NCI-H82 (cell line): ENCODE data around the gene ZNF226.
"Not testable (repeated sequence)": the region's sequence is repeated elsewhere in the genome, so short reads cannot be mapped to it uniquely, and the experiment has no call there.

Experiments
- DNase-seq: peaks from one replicate; lab custom pipeline; 2025; lab: John Stamatoyannopoulos, UW

ZNF226 gene

DNA sequence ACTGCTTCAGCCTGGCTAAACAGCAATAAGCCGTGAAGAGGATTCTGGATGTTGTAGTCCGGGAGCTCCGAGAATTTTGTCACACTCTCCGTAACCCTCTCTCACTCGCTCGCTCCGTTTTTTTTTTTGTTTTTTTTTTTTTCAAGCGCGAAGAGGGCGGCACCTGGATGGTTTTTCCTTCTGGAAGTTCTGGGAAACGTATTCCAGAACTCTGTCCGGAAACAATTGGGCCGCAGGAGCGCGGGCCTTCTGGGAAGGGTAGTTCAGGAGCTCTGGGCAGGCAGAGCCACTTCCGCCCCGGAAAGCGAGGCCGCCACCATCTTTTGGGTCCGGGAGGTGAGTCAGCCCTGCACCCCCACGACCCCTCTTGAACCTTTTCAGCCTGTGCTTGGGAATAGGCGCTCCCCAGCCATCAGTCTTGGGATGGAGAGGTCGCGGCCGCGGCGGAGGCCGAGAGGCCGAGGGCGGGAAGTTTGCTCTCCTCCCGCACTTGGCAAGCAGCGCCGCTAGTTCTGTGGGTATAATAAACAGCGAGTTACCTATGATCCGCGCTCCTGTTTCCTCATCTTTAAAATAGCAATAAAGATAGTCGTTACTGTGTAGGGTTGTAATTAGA, 47.5 kb downstream of the ZNF226 start, which contains the start of gene ZNF227:
TSS of gene ZNF227 (plus strand) at position 283 of the 616 bp plus-strand sequence. CDS start 5,261 bp downstream, outside the sequence.
- DNase-seq, result peak; percentile 96

DNA sequence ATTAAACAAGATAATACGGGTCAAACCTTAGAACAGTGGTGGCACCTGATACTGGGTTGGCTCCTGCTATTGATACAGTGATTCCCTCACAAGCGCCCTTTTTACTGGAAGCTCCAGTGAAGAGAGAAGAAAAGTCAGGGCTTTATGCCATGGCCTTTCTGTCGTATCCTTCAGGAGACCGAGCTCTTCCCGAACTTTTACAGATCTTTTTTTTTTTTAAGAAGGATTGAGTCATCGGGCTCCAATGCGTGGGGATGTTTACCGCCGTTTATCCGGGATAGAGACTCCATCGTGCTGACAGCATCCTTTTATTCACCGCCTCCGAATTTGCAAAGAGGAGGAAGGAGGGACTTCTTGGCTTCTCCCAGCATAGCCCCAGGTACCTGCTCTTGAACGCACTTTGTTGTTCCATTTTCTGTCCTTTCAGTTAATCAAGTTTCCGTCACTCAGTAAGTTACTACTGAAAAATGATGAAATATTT, 48.0 kb downstream of the ZNF226 start:
- DNase-seq, result peak; percentile 46

DNA sequence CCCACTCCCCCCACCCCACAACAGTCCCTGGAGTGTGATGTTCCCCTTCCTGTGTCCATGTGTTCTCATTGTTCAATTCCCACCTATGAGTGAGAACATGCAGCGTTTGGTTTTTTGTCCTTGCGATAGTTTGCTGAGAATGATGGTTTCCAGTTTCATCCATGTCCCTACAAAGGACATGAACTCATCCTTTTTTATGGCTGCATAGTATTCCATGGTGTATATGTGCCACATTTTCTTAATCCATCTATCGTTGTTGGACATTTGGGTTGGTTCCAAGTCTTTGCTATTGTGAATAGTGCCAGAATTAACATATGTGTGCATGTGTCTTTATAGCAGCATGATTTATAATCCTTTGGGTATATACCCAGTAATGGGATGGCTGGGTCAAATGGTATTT, 55.0 kb downstream of the ZNF226 start:
- not testable (repeated sequence) for DNase-seq

DNA sequence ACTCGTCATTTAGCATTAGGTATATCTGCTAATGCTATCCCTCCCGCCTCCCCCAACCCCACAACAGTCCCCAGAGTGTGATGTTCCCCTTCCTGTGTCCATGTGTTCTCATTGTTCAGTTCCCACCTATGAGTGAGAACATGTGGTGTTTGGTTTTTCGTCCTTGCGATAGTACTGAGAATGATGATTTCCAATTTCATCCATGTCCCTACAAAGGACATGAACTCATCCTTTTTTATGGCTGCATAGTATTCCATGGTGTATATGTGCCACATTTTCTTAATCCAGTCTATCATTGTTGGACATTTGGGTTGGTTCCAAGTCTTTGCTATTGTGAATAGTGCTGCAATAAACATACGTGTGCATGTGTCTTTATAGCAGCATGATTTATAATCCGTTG, 55.9 kb downstream of the ZNF226 start:
- not testable (repeated sequence) for DNase-seq

DNA sequence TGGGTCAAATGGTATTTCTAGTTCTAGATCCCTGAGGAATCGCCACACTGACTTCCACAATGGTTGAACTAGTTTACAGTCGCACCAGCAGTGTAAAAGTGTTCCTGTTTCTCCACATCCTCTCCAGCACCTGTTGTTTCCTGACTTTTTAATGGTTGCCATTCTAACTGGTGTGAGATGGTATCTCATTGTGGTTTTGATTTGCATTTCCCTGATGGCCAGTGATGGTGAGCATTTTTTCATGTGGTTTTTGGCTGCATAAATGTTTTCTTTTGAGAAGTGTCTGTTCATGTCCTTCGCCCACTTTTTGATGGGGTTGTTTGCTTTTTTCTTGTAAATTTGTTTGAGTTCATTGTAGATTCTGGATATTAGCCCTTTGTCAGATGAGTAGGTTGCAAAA, 56.4 kb downstream of the ZNF226 start:
- not testable (repeated sequence) for DNase-seq
